Measurements from ENCODE around the gene MRGPRD. TPM values are rescaled to one million over a fixed set of nuclear protein-coding genes. Genes with fewer than 3 reads are reported as not detected.

Gene MRGPRD
- total RNA-seq, 1 experiment from 2014 or later: not detected

DNA sequence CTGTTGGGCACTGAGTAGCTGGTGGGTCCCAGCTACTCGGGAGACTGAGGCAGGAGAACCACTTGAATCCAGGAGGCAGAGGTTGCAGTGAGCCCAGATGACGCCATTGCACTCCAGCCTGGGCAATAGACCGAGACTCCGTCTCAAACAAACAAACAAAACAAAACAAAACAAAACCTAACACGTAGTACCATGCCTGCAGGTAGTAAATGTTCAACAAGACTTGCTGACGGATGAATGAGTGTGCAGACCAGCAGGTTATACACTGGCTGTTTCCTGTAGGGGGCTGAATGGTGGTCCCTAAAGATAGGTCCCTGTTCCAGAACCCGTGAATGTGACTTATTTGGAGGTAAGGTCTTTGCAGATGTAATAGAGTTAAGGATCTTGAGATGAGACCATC lies 12.8 kb upstream of the MRGPRD start:
- H3F3A ChIP-seq (ENCODE audit: insufficient read depth, low read depth): no peaks in the 10 kb centered on the region
- H3K4me3 ChIP-seq: no peak overlapping the region
- ChIA-PET CTCF (no interaction called here), POLR2A (ENCODE audit: unreplicated experiment) (no interaction called here)
- H3K27me3 ChIP-seq (ENCODE audit: insufficient read depth, low read depth): peaks cover 47% of the 10 kb centered on the region
- no peaks in the 10 kb centered on the region for H4K20me1 ChIP-seq (ENCODE audit: insufficient read depth)
- no peak overlapping the region for H3K4me2 ChIP-seq
- H3K4me1 ChIP-seq (replicated peaks; ENCODE audit: insufficient read depth): no peaks in the 10 kb centered on the region
- DNase-seq: no peak
- no peaks in the 10 kb centered on the region for H3K79me2 ChIP-seq (ENCODE audit: low read depth)
- TF ChIP-seq, protein P1, sequence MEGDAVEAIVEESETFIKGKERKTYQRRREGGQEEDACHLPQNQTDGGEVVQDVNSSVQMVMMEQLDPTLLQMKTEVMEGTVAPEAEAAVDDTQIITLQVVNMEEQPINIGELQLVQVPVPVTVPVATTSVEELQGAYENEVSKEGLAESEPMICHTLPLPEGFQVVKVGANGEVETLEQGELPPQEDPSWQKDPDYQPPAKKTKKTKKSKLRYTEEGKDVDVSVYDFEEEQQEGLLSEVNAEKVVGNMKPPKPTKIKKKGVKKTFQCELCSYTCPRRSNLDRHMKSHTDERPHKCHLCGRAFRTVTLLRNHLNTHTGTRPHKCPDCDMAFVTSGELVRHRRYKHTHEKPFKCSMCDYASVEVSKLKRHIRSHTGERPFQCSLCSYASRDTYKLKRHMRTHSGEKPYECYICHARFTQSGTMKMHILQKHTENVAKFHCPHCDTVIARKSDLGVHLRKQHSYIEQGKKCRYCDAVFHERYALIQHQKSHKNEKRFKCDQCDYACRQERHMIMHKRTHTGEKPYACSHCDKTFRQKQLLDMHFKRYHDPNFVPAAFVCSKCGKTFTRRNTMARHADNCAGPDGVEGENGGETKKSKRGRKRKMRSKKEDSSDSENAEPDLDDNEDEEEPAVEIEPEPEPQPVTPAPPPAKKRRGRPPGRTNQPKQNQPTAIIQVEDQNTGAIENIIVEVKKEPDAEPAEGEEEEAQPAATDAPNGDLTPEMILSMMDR (conservative IDR thresholded peaks at IDR 0.05): no peak
- TF ChIP-seq EZH2 (IDR thresholded peaks at IDR 0.05; ENCODE audit: low read depth): no peak
- no peak overlapping the region for H3K27ac ChIP-seq
- intact Hi-C loops (cut with micrococcal nuclease; ENCODE audit: unreplicated experiment): no loop called here
- H3K36me3 ChIP-seq (ENCODE audit: low read depth): no peaks in the 10 kb centered on the region
- H3K9me3 ChIP-seq (ENCODE audit: insufficient read depth, low read depth): no peaks in the 10 kb centered on the region
- H3K9me2 ChIP-seq (ENCODE audit: insufficient read depth): no peaks in the 10 kb centered on the region
- H2AFZ ChIP-seq: no peak overlapping the region
- no TSS peak for BruUV-seq (replicated peaks)

DNA sequence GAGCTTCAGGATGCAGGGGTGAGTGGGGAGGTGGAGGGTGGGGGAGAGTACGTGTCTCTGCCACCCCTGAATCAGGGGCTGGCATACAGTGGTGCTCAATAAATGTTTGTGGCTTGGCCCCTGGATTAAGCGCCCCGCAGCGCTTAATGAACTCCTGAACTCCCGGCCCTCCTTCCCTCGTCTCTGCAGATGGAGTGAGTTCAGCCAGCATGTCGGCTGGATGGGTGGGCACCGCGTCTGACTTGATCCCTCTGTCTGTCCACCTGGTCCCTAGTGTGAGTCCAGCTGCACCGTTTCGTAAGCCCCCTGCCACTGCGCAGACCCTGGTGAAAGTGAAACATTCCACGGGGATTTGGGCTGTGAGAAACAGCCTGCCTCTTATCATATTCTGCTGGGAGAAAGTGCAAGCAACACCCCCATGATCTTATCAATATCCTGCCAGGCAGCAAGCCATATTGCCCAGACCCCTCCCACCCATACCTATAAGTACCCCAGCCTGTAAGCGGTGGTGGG lies 12.0 kb upstream of the MRGPRD start:
- POLR2A ChIA-PET (ENCODE audit: unreplicated experiment): no interaction called here

DNA sequence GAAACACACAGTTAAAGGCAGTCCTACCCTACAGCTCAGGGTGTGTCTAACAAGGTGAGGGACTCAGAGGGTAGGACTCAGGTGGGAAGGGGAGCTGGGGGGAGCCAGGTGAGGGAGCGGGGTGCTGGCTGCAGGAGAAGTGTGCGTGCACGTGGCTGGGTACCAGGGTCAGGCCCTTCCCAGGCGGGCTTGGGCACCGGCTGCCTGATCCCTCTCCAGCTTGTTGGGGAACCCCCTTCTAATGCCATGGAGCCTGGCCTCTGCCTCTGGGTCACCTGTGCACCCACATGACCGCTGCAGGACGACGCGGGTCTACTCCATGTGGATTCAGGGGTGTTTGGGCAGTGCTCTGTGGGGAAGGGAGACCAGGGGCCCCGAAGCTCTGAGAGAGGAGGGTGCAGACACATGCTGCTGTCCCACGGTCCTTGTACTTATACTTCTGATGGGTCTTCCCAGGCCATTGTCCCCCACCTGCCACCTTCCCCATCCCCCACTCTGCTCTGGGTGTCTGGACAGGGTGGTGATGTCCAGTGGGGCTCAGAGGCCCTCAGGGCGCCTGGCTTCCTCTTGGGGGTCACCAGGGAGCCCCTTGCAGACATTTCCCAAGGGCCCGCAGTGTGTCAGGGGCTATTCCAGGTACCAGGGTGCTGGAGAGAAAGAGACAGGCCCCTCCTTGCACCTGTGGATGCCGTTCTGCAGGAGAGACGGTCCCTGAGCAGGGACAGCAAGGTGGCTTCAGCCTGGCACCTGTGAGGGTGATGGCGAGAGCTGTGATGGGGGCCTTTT lies 10.4 kb upstream of the MRGPRD start:
- H3K4me3 ChIP-seq: no peak overlapping the region
- H4K20me1 ChIP-seq (ENCODE audit: insufficient read depth): no peaks in the 10 kb centered on the region
- no peaks in the 10 kb centered on the region for H3F3A ChIP-seq (ENCODE audit: insufficient read depth, low read depth)
- no peak overlapping the region for H3K4me2 ChIP-seq
- no peaks in the 10 kb centered on the region for H3K4me1 ChIP-seq (replicated peaks; ENCODE audit: insufficient read depth)
- H3K79me2 ChIP-seq (ENCODE audit: low read depth): no peaks in the 10 kb centered on the region
- H3K27ac ChIP-seq: no peak overlapping the region
- H2AFZ ChIP-seq: no peak overlapping the region
- H3K36me3 ChIP-seq (ENCODE audit: low read depth): no peaks in the 10 kb centered on the region
- BruUV-seq (replicated peaks): no TSS peak
- H3K9me3 ChIP-seq (ENCODE audit: insufficient read depth, low read depth): no peaks in the 10 kb centered on the region
- DNase-seq: no peak
- ChIA-PET POLR2A (ENCODE audit: unreplicated experiment) (no interaction called here), CTCF (no interaction called here)
- H3K9me2 ChIP-seq (ENCODE audit: insufficient read depth): no peaks in the 10 kb centered on the region
- intact Hi-C loops (cut with micrococcal nuclease; ENCODE audit: unreplicated experiment): no loop called here
- peaks cover 45% of the 10 kb centered on the region for H3K27me3 ChIP-seq (ENCODE audit: insufficient read depth, low read depth)
- no peak for TF ChIP-seq EZH2 (IDR thresholded peaks at IDR 0.05; ENCODE audit: low read depth)
- TF ChIP-seq, protein P1 (conservative IDR thresholded peaks at IDR 0.05): no peak

More for the DNA sequence above, 12.0 kb upstream of the MRGPRD start:
- H4K20me1 ChIP-seq (ENCODE audit: insufficient read depth): no peaks in the 10 kb centered on the region
- CTCF ChIA-PET: no interaction called here
- BruUV-seq (replicated peaks): no TSS peak
- H2AFZ ChIP-seq: no peak overlapping the region
- H3K27ac ChIP-seq: no peak overlapping the region
- peaks cover 41% of the 10 kb centered on the region for H3K27me3 ChIP-seq (ENCODE audit: insufficient read depth, low read depth)
- H3K4me1 ChIP-seq (replicated peaks; ENCODE audit: insufficient read depth): no peaks in the 10 kb centered on the region
- no peaks in the 10 kb centered on the region for H3K9me2 ChIP-seq (ENCODE audit: insufficient read depth)
- TF ChIP-seq, protein P1 (conservative IDR thresholded peaks at IDR 0.05): no peak
- TF ChIP-seq EZH2 (IDR thresholded peaks at IDR 0.05; ENCODE audit: low read depth): no peak
- no peaks in the 10 kb centered on the region for H3K9me3 ChIP-seq (ENCODE audit: insufficient read depth, low read depth)
- DNase-seq: no peak
- H3K4me3 ChIP-seq: no peak overlapping the region
- H3K4me2 ChIP-seq: no peak overlapping the region
- intact Hi-C loops (cut with micrococcal nuclease; ENCODE audit: unreplicated experiment): no loop called here
- no peaks in the 10 kb centered on the region for H3F3A ChIP-seq (ENCODE audit: insufficient read depth, low read depth)
- H3K36me3 ChIP-seq (ENCODE audit: low read depth): no peaks in the 10 kb centered on the region
- no peaks in the 10 kb centered on the region for H3K79me2 ChIP-seq (ENCODE audit: low read depth)

All from PC-9 (cell line).